H9 (cell line): ENCODE data around the gene GRB7. TPM values are rescaled to one million over a fixed set of nuclear protein-coding genes. Genes with fewer than 3 reads are reported as not detected.
A peak's percentile ranks its signal among the peaks of the same experiment; 100 is the strongest.

Experiments
- DNase-seq: peaks from one replicate; pipeline ENCODE4 v3.0.0-alpha.2; 2017
- H2AFZ ChIP-seq: one replicate; pipeline ENCODE4 v1.6.1; 2013; ENCODE audit warnings: mild to moderate bottlenecking, low read length, control low read depth, moderate library complexity
- H2AK5ac ChIP-seq: 2 replicates; pipeline ENCODE4 v1.6.1; 2013; ENCODE audit warnings: low read length, control low read depth, mixed read lengths; ENCODE audit not compliant: insufficient read length
- H2BK120ac ChIP-seq: one replicate; pipeline ENCODE4 v1.6.1; 2013; ENCODE audit warnings: low read depth, mild to moderate bottlenecking, low read length, control low read depth, inconsistent platforms; ENCODE audit not compliant: poor library complexity, severe bottlenecking
- H2BK12ac ChIP-seq: 2 replicates; pipeline ENCODE4 v1.6.1; 2013; ENCODE audit warnings: low read length, control low read depth, mixed read lengths, low read depth; ENCODE audit not compliant: insufficient read length
- H2BK15ac ChIP-seq: 2 replicates; pipeline ENCODE4 v1.6.1; 2013; ENCODE audit warnings: low read depth, low read length, control low read depth
- H2BK20ac ChIP-seq: one replicate; pipeline ENCODE4 v1.6.1; 2013; ENCODE audit warnings: low read depth, mild to moderate bottlenecking, low read length, control low read depth, inconsistent platforms; ENCODE audit not compliant: poor library complexity, severe bottlenecking
- H2BK5ac ChIP-seq: 2 replicates; pipeline ENCODE4 v1.6.1; 2013; ENCODE audit warnings: low read length, control low read depth, mixed read lengths; ENCODE audit not compliant: insufficient read length
- H3K14ac ChIP-seq: 2 replicates; pipeline ENCODE4 v1.6.1; 2013; ENCODE audit warnings: low read length, control low read depth; ENCODE audit not compliant: insufficient read depth
- H3K18ac ChIP-seq: 2 replicates; pipeline ENCODE4 v1.6.1; 2013; ENCODE audit warnings: low read depth, mild to moderate bottlenecking, mixed read lengths, low read length, control low read depth; ENCODE audit not compliant: insufficient read length
- H3K23ac ChIP-seq: 2 replicates; pipeline ENCODE4 v1.6.1; 2013; ENCODE audit warnings: low read length, control low read depth, mixed read lengths, low read depth; ENCODE audit not compliant: insufficient read length
- H3K23me2 ChIP-seq: 2 replicates; pipeline ENCODE4 v1.6.1; 2013; ENCODE audit warnings: low read depth, mild to moderate bottlenecking, mixed read lengths, low read length, control low read depth; ENCODE audit not compliant: insufficient read length, poor library complexity, severe bottlenecking
- H3K27ac ChIP-seq: 2 replicates; pipeline ENCODE4 v1.5.1; 2013; ENCODE audit warnings: low read length, control low read depth, mixed read lengths, low read depth; ENCODE audit not compliant: insufficient read length
- H3K27me3 ChIP-seq: 2 replicates; pipeline ENCODE4 v1.6.1; 2013; ENCODE audit warnings: low read length, control low read depth, inconsistent platforms; ENCODE audit not compliant: insufficient read depth
- H3K4ac ChIP-seq: 2 replicates; pipeline ENCODE4 v1.6.1; 2013; ENCODE audit warnings: low read depth, mild to moderate bottlenecking, control low read depth, inconsistent platforms, low read length, moderate library complexity
- H3K4me1 ChIP-seq: 2 replicates; pipeline ENCODE4 v1.6.1; 2013; ENCODE audit warnings: low read length, control low read depth, inconsistent platforms; ENCODE audit not compliant: insufficient read depth
- H3K4me2 ChIP-seq: 2 replicates; pipeline ENCODE4 v1.6.1; 2013; ENCODE audit warnings: low read length, control low read depth, mixed read lengths; ENCODE audit not compliant: insufficient read length, insufficient read depth
- H3K56ac ChIP-seq: 2 replicates; pipeline ENCODE4 v1.6.1; 2013; ENCODE audit warnings: low read depth, mild to moderate bottlenecking, mixed read lengths, low read length, control low read depth; ENCODE audit not compliant: insufficient read length
- H3K79me1 ChIP-seq: 2 replicates; pipeline ENCODE4 v1.6.1; 2013; ENCODE audit warnings: low read depth, mild to moderate bottlenecking, moderate library complexity, low read length, control low read depth, inconsistent platforms; ENCODE audit not compliant: insufficient read depth, poor library complexity, severe bottlenecking
- H3K79me2 ChIP-seq: 2 replicates; pipeline ENCODE4 v1.6.1; 2013; ENCODE audit warnings: low read length, control low read depth, inconsistent platforms; ENCODE audit not compliant: insufficient read depth
- H3K9ac ChIP-seq: 2 replicates; pipeline ENCODE4 v1.6.1; 2013; ENCODE audit warnings: low read length, control low read depth, mixed read lengths; ENCODE audit not compliant: insufficient read length; ENCODE audit errors: extremely low read depth
- H3K9me3 ChIP-seq: one replicate; pipeline ENCODE4 v1.6.1; 2013; ENCODE audit warnings: low read depth, low read length, inconsistent platforms; ENCODE audit not compliant: control insufficient read depth
- H3T11ph ChIP-seq: one replicate; pipeline ENCODE4 v1.6.1; 2013; ENCODE audit warnings: mild to moderate bottlenecking, low read length, control low read depth, inconsistent platforms
- H4K20me1 ChIP-seq: one replicate; pipeline ENCODE4 v1.6.1; 2013; ENCODE audit not compliant: control insufficient read depth, insufficient read length, insufficient read depth
- H4K5ac ChIP-seq: 2 replicates; pipeline ENCODE4 v1.6.1; 2013; ENCODE audit warnings: low read depth, mild to moderate bottlenecking, mixed read lengths, low read length, control low read depth; ENCODE audit not compliant: insufficient read length
- H4K8ac ChIP-seq: replicated peaks from 2 replicates; pipeline ENCODE4 v1.6.1; 2013; ENCODE audit warnings: low read length, control low read depth, mixed read lengths, low read depth; ENCODE audit not compliant: insufficient read length
- H4K91ac ChIP-seq: 2 replicates; pipeline ENCODE4 v1.6.1; 2013; ENCODE audit warnings: low read depth, mild to moderate bottlenecking, moderate library complexity, mixed read lengths, low read length, control low read depth; ENCODE audit not compliant: insufficient read length
- H3K27ac Mint-ChIP-seq, 3 experiments: 2 replicates in 2 of 3; 3 replicates in 1 of 3; pipeline ENCODE4 v1.8.0; 2020 to 2021; ENCODE audit warnings: mixed read lengths in 3 of 3, mild to moderate bottlenecking in 1 of 3, moderate library complexity in 1 of 3
- H3K27me3 Mint-ChIP-seq: 2 replicates; pipeline ENCODE4 v1.8.0; 2021; ENCODE audit warnings: low read depth, mild to moderate bottlenecking, moderate library complexity, mixed read lengths
- H3K36me3 Mint-ChIP-seq, 3 experiments: 2 replicates in 2 of 3; 3 replicates in 1 of 3; pipeline ENCODE4 v1.8.0; 2020 to 2021; ENCODE audit warnings: low read depth in 3 of 3, mixed read lengths in 3 of 3; ENCODE audit not compliant: insufficient read depth in 1 of 3
- H3K4me1 Mint-ChIP-seq, 2 experiments: 2 replicates each; pipeline ENCODE4 v1.8.0; 2020; ENCODE audit warnings: mixed read lengths in 2 of 2
- H3K4me3 Mint-ChIP-seq, 2 experiments: 2 replicates in 1 of 2; 3 replicates in 1 of 2; pipeline ENCODE4 v1.8.0; 2020 to 2021; ENCODE audit warnings: mild to moderate bottlenecking in 2 of 2, mixed read lengths in 2 of 2, moderate library complexity in 1 of 2
- H3K9me3 Mint-ChIP-seq, 2 experiments: 2 replicates in 1 of 2; 3 replicates in 1 of 2; pipeline ENCODE4 v1.8.0; 2020; ENCODE audit warnings: mild to moderate bottlenecking in 2 of 2, mixed read lengths in 2 of 2, moderate library complexity in 1 of 2
- WGBS: extraction: QIAGEN DNeasy Blood & Tissue Kit; methylation state at CpG from one replicate; pipeline ENCODE4 v1.1.7; 2013; ENCODE audit warnings: missing lambda C conversion rate, low lambda C conversion rate, mixed read lengths; ENCODE audit not compliant: insufficient read length; ENCODE audit errors: extremely low coverage; 5-methylcytosine and 5-hydroxymethylcytosine counted together
- total RNA-seq: library from RNA; stranded (reverse); gene quantifications from 2 replicates; pipeline ENCODE4 v1.2.1, GENCODE V29; 2021
- TF ChIP-seq, protein P1 (sequence below): fragments of 200-600 bp; sonication (generic); conservative IDR thresholded peaks from 3 replicates; pipeline ENCODE4 v1.8.0; 2021; ENCODE audit warnings: antibody characterized with exemption, mild to moderate bottlenecking

Gene GRB7
- total RNA-seq, 1 experiment from 2014 or later: 55.0 TPM

DNA sequence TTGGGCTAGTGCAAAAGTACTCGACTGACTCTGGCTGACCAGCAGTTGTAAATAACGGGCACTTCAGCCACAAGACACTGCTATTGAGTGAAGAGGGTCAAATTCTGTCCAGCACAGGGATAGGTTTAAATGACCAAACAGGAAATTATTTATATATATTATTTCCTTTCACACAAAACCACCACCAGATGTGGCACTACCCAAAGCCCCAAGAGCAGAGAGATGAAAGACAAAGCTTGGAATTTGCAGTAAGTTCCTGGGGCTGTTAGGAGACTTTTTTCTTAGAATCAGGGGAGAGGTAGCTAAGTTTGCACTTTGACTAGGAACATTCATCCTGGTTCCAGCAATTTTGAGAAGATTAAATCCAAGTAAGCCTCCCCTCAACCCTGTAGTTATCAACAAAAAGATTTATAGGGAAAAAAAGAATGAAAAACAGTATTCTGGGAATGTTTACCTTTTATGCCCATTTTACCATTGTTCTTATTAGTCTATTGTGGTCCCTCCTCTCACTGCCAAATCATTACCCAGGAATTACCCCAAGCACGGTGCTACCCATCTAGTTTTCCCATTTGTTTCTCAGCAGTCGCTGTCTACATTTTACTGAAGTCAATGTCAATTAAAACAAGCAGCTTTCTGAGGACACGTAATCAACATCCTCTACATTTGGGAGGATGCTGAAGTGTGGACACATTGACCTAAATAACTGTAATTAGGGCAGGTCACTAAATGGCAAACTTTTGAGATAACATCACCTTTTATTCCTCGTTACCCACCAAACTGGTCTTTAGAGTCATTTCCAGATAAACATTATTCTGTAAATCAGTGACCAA is 43.5 kb downstream of the GRB7 start:
- Histone ChIP-seq H3K14ac (no peak overlapping the region), H2BK15ac (no peak overlapping the region), H4K5ac (no peak overlapping the region), H2BK120ac (no peak overlapping the region), H3K4me1 (no peaks in the 10 kb centered on the region), H3K23ac (no peak overlapping the region), H3K4me2 (no peak overlapping the region), H2BK12ac (no peak overlapping the region), H3K9ac (no peak overlapping the region), H3K4ac (no peak overlapping the region), H2BK20ac (no peak overlapping the region), H4K8ac (no peak overlapping the region), H3K79me1 (no peaks in the 10 kb centered on the region), H2AK5ac (no peak overlapping the region), H4K91ac (no peak overlapping the region), H2BK5ac (no peak overlapping the region), H3K23me2 (no peaks in the 10 kb centered on the region), H3K27me3 (no peaks in the 10 kb centered on the region), H4K20me1 (no peaks in the 10 kb centered on the region), H3K9me3 (no peaks in the 10 kb centered on the region), H3K18ac (no peak overlapping the region), H3K79me2 (no peaks in the 10 kb centered on the region), H3K27ac (no peak overlapping the region), H2AFZ (no peak overlapping the region), H3K56ac (no peak overlapping the region), H3T11ph (no peak overlapping the region)
- no peak for DNase-seq
- peaks cover 0 to 7% of the 10 kb centered on the region in 2 experiments; a peak in 2 of 4 replicates for H3K4me1 Mint-ChIP-seq
- TF ChIP-seq, protein P1, sequence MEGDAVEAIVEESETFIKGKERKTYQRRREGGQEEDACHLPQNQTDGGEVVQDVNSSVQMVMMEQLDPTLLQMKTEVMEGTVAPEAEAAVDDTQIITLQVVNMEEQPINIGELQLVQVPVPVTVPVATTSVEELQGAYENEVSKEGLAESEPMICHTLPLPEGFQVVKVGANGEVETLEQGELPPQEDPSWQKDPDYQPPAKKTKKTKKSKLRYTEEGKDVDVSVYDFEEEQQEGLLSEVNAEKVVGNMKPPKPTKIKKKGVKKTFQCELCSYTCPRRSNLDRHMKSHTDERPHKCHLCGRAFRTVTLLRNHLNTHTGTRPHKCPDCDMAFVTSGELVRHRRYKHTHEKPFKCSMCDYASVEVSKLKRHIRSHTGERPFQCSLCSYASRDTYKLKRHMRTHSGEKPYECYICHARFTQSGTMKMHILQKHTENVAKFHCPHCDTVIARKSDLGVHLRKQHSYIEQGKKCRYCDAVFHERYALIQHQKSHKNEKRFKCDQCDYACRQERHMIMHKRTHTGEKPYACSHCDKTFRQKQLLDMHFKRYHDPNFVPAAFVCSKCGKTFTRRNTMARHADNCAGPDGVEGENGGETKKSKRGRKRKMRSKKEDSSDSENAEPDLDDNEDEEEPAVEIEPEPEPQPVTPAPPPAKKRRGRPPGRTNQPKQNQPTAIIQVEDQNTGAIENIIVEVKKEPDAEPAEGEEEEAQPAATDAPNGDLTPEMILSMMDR: no peak
- WGBS: no CpG with 5 or more reads among the region's 6 CpGs
- peaks cover 6% of the 10 kb centered on the region; the same call in 1 of the 2 replicates for H3K27me3 Mint-ChIP-seq
- H3K36me3 Mint-ChIP-seq: no peaks in the 10 kb centered on the region
- H3K9me3 Mint-ChIP-seq: no peaks in the 10 kb centered on the region
- H3K4me3 Mint-ChIP-seq: no peak overlapping the region
- H3K27ac Mint-ChIP-seq: peak overlapping the region in 1 of 3 experiments; percentile 57; a peak in 1 of 7 replicates
